Myometrial cell (primary cell): Measurements from ENCODE around the gene TMEM38A. TPM values are rescaled to one million over a fixed set of nuclear protein-coding genes. Genes with fewer than 3 reads are reported as not detected.

Source experiments
- total RNA-seq: library from RNA; depleted of rRNA; stranded (reverse); fragments of >200 nt; gene quantifications from 2 replicates; pipeline ENCODE4 v1.2.3, GENCODE V29; 2015

The TMEM38A gene, protein sequence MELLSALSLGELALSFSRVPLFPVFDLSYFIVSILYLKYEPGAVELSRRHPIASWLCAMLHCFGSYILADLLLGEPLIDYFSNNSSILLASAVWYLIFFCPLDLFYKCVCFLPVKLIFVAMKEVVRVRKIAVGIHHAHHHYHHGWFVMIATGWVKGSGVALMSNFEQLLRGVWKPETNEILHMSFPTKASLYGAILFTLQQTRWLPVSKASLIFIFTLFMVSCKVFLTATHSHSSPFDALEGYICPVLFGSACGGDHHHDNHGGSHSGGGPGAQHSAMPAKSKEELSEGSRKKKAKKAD
- total RNA-seq, result 0.29 and 0.35 TPM in 2 replicates

DNA sequence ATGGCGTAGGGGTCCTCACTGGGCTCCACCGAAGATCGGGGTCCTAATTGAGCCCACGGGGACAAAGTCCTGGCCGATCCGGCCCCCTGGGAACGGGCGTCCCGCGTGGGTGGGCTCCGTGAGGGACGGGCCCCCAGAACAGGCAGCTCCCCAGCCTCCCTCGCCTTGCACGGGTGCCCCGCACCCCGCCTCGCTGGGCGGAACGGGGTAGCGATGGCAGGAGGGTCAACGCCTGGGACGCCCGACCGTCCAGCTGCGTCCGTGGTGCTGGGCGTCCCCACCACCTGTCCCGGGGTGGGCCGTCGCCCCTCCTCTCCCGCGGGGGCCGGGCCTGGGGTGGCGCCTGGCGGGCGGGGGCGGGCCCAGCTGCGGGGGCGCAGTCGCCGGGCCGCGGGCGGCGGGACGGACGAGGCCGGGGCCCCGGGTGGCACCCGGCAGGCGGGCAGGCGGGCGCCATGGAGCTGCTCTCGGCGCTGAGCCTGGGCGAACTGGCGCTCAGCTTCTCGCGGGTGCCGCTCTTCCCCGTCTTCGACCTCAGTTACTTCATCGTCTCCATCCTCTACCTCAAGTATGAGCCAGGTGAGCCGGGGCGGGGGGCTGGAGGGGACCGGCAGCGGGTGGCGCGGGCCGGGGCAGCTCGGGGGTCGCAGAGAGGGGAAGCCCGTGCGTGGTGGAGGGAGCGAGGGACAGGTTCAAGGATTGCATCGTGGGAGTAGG lies at the start of gene TMEM38A:
TSS of gene TMEM38A (plus strand) at position 377 of the 717 bp plus-strand sequence. CDS start at position 456, 79 bp downstream.

DNA sequence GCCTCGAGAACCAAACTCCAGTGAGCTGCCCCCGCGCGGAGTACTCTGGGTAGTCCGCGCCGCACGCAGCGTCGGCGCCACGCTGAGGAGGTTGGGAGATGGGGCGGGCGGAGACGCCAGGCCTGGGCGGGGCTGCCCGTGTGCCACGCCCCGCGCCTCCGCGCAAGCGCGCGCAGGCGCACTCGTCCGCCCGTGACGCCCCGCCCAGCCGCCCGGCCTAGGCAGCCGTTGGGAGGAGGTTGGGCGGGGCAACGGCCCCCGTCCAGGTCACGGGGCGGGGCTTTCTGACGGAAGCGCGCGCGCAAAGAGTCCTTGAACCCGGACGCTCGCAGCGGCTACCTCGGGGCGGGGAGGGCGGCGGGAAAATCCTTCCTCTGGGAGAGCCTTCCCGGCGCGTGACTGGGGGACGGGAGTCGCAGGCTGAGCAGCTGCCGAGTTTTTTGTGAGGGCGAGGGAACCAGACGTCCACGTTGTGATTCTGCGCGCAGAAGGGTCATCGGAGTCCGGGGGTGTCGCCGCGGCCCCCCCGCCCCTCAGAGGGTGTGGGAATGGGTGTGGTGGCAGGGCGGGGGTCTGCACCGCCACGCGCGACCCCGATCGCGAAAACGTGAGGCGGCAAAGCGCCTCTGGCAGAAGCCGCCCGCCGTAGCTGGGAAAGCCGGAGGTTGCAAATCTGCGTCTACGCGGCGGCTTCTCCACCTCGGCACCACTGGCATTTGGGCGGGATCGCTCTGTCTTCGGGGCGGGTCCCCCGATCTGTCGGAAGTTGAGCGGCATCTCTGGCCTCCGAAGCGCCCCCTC lies 32.6 kb upstream of the TMEM38A start, which contains the start of gene MED26:
TSS of gene MED26 (minus strand) at position 22 of the 801 bp plus-strand sequence. CDS start 261 bp downstream, outside the sequence.

DNA sequence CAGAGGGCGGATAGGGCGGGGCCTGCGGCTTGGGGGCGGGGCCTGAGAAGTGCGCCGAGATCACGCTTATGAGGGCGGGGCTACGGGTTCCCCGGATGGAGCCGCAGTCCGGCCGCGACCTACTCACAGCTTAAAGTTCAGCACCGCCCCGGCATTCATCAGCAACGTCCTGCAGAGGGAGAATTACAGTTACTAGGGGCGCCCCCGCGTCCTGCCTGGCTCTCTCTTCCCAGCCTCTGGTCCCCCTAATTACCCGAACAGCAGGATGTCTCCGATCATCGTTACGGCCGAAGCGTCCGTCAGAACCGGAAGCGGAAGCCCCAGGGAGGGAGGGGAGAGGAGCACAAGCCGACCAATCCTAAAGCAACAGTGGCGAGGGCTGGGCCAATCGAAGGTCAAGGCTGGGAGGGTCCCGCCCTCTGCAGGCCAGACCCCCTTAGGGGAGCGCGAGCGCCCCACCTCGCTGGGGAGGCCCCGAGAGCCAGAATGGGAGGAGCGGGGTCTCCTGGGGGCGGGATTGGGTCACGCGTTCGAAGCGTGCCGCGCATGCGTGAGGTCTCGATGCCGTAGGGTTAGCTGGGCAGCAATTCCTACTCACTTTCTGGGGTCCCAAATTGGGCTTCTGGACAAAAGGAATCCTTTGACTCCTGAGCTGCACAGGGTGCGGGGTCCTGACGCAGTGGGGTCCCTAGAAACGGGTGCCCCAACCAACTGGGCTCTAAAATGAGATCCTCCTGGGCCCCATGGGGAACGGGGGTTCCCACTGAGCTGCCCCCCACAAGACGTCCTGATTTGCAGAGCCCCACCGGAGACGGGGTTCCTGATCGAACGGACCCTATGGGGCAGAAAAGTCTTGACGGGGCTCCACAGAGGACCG lies 869 bp upstream of the TMEM38A start, which contains the start of gene SMIM7:
TSS of gene SMIM7 (minus strand) at position 313 of the 877 bp plus-strand sequence. CDS start at position 279, 34 bp downstream.

Other genes with a start within 250 kb of the TMEM38A start
- 6.6 and 6.9 TPM in 2 replicates for gene EPS15L1, start 189.2 kb upstream of the TMEM38A start, total RNA-seq
- not detected in 2 replicates for gene CALR3, start 165.0 kb upstream of the TMEM38A start, total RNA-seq
- 2.0 and 2.7 TPM in 2 replicates for gene C19orf44, start 164.7 kb upstream of the TMEM38A start, total RNA-seq
- gene CHERP, start 118.7 kb upstream of the TMEM38A start, total RNA-seq, result 2.9 and 4.6 TPM in 2 replicates
- gene SLC35E1, start 88.7 kb upstream of the TMEM38A start, total RNA-seq, result 35.1 and 38.6 TPM in 2 replicates
- gene MED26, start 32.9 kb upstream of the TMEM38A start, total RNA-seq, result 4.3 and 8.9 TPM in 2 replicates
- 85.8 and 144 TPM in 2 replicates for gene SMIM7, start 995 bp upstream of the TMEM38A start, total RNA-seq
- not detected in 2 replicates for gene NWD1, start 58.7 kb downstream of the TMEM38A start, total RNA-seq
- 15.6 and 19.9 TPM in 2 replicates for gene SIN3B, start 168.3 kb downstream of the TMEM38A start, total RNA-seq
- under 0.01 TPM in 1 of 2 replicates, not detected in the other for gene F2RL3, start 227.9 kb downstream of the TMEM38A start, total RNA-seq